ENCODE measurements around the gene SDS. TPM values are rescaled to one million over a fixed set of nuclear protein-coding genes. Genes with fewer than 3 reads are reported as not detected.
"Not testable (repeated sequence)": the region's sequence is repeated elsewhere in the genome, so short reads cannot be mapped to it uniquely, and the experiment has no call there.

Gene SDS
- total RNA-seq, 2 experiments from 2014 or later = not detected

- ChIA-PET POLR2A (no interaction called here), CTCF (no interaction called here)
- Mint-ChIP-seq H3K4me3 (no peak overlapping the region), H3K27ac (no peak overlapping the region), H3K4me1 (ENCODE audit: low read depth) (peaks cover 13% of the 10 kb centered on the region), H3K27me3 (no peaks in the 10 kb centered on the region), H3K9me3 (no peaks in the 10 kb centered on the region), H3K36me3 (peaks cover 2% of the 10 kb centered on the region)
- intact Hi-C loops (cut with micrococcal nuclease) = no loop called here
- no peak for DNase-seq
These were observed 41.9 kb downstream of the SDS start for GRCh38 chr12:113361574-113362370.

GRCh38 chr12:113359939-113360748 lies 43.5 kb downstream of the SDS start:
- Mint-ChIP-seq H3K36me3 (peaks cover 2% of the 10 kb centered on the region), H3K27me3 (no peaks in the 10 kb centered on the region), H3K4me3 (no peak overlapping the region), H3K4me1 (ENCODE audit: low read depth) (peaks cover 13% of the 10 kb centered on the region), H3K27ac (no peak overlapping the region), H3K9me3 (no peaks in the 10 kb centered on the region)
- ChIA-PET POLR2A (no interaction called here), CTCF (no interaction called here)
- peak; percentile 25 for DNase-seq
- intact Hi-C loops (cut with micrococcal nuclease) = loop anchor here (2.0 kb wide), 3 partner anchors 137 to 381 kb away; partner anchors contain the start of genes DDX54, OAS2 and RITA1

- ChIA-PET CTCF (no interaction called here), POLR2A (interaction anchor here (1.8 kb wide), 1 partner anchor 24 kb away, joined by 7 read pairs; the partner anchor contains the start of gene SLC8B1)
- intact Hi-C loops (cut with micrococcal nuclease) = loop anchor here (2.0 kb wide), 3 partner anchors 137 to 381 kb away; partner anchors contain the start of genes DDX54, OAS2 and RITA1
- H3K4me1 Mint-ChIP-seq (ENCODE audit: low read depth) = peaks cover 13% of the 10 kb centered on the region
- peak overlapping the region; percentile 81 for H3K4me3 Mint-ChIP-seq
- H3K27me3 Mint-ChIP-seq = no peaks in the 10 kb centered on the region
- peak overlapping the region; percentile 52 for H3K27ac Mint-ChIP-seq
- no peaks in the 10 kb centered on the region for H3K9me3 Mint-ChIP-seq
- peaks cover 2% of the 10 kb centered on the region for H3K36me3 Mint-ChIP-seq
- DNase-seq = peak; percentile 13
These were observed 44.4 kb downstream of the SDS start for GRCh38 chr12:113359133-113359938.

- POLR2A ChIA-PET = interaction anchor here (1.8 kb wide), 1 partner anchor 24 kb away, joined by 7 read pairs; the partner anchor contains the start of gene SLC8B1
- no peaks in the 10 kb centered on the region for H3K36me3 Mint-ChIP-seq
- peak within 1 kb of the TSS; percentile 82 for H3K4me3 Mint-ChIP-seq
- H3K27ac Mint-ChIP-seq = peak within 1 kb of the TSS; percentile 88
- peak; percentile 97 for DNase-seq
- CTCF ChIA-PET = no interaction called here
- no peaks in the 10 kb centered on the region for H3K27me3 Mint-ChIP-seq
- no peaks in the 10 kb centered on the region for H3K9me3 Mint-ChIP-seq
- intact Hi-C loops (cut with micrococcal nuclease) = loop anchor here (1.0 to 2.0 kb wide), 6 partner anchors 23 to 604 kb away; partner anchors contain the start of genes DDX54, OAS2, RITA1 and SLC8B1
- H3K4me1 Mint-ChIP-seq (ENCODE audit: low read depth) = peaks cover 13% of the 10 kb centered on the region
These were observed 45.1 kb downstream of the SDS start, which contains the start of gene PLBD2 for GRCh38 chr12:113358381-113359132. PLBD2 (plus strand) TSS chr12:113358587; CDS start chr12:113358601, 14 bp downstream.

GRCh38 chr12:113354192-113354591 lies 49.5 kb downstream of the SDS start:
- H3K4me1 Mint-ChIP-seq (ENCODE audit: low read depth); CTCF ChIA-PET; H3K4me3 Mint-ChIP-seq; H3K27me3 Mint-ChIP-seq; POLR2A ChIA-PET; H3K9me3 Mint-ChIP-seq; H3K36me3 Mint-ChIP-seq; DNase-seq; intact Hi-C loops (cut with micrococcal nuclease); H3K27ac Mint-ChIP-seq: not testable (repeated sequence)

GRCh38 chr12:113351089-113351488 lies 52.6 kb downstream of the SDS start:
- intact Hi-C loops (cut with micrococcal nuclease) = no loop called here
- Mint-ChIP-seq H3K27me3 (peaks cover 3% of the 10 kb centered on the region), H3K27ac (no peak overlapping the region), H3K9me3 (no peaks in the 10 kb centered on the region), H3K36me3 (no peaks in the 10 kb centered on the region), H3K4me1 (ENCODE audit: low read depth) (no peaks in the 10 kb centered on the region), H3K4me3 (no peak overlapping the region)
- CTCF ChIA-PET = no interaction called here
- POLR2A ChIA-PET = no interaction called here
- no peak for DNase-seq

GRCh38 chr12:113348849-113349536 lies 54.7 kb downstream of the SDS start:
- Mint-ChIP-seq H3K27ac (no peak overlapping the region), H3K9me3 (no peaks in the 10 kb centered on the region), H3K4me1 (ENCODE audit: low read depth) (no peaks in the 10 kb centered on the region), H3K36me3 (no peaks in the 10 kb centered on the region), H3K27me3 (peaks cover 3% of the 10 kb centered on the region), H3K4me3 (no peak overlapping the region)
- ChIA-PET CTCF (no interaction called here), POLR2A (no interaction called here)
- DNase-seq = no peak
- intact Hi-C loops (cut with micrococcal nuclease) = no loop called here

GRCh38 chr12:113347892-113348291 lies 55.8 kb downstream of the SDS start:
- Mint-ChIP-seq H3K4me3 (no peak overlapping the region), H3K9me3 (no peaks in the 10 kb centered on the region), H3K4me1 (ENCODE audit: low read depth) (no peaks in the 10 kb centered on the region), H3K27me3 (peaks cover 3% of the 10 kb centered on the region), H3K36me3 (no peaks in the 10 kb centered on the region), H3K27ac (no peak overlapping the region)
- POLR2A ChIA-PET = no interaction called here
- CTCF ChIA-PET = interaction anchor here (0.7 to 1.1 kb wide), 2 partner anchors 9 to 119 kb away, joined by 3 read pairs; no protein-coding TSS in a partner anchor
- intact Hi-C loops (cut with micrococcal nuclease) = no loop called here
- no peak for DNase-seq

- Mint-ChIP-seq H3K4me1 (ENCODE audit: low read depth) (no peaks in the 10 kb centered on the region), H3K4me3 (no peak overlapping the region), H3K27me3 (peaks cover 3% of the 10 kb centered on the region), H3K9me3 (no peaks in the 10 kb centered on the region), H3K36me3 (no peaks in the 10 kb centered on the region), H3K27ac (no peak overlapping the region)
- intact Hi-C loops (cut with micrococcal nuclease) = no loop called here
- ChIA-PET CTCF (interaction anchor here (1.1 kb wide), 1 partner anchor 10 kb away, joined by 3 read pairs; no protein-coding TSS in a partner anchor), POLR2A (no interaction called here)
- no peak for DNase-seq
These were observed 56.6 kb downstream of the SDS start for GRCh38 chr12:113347107-113347506.

- H3K27me3 Mint-ChIP-seq = peaks cover 3% of the 10 kb centered on the region
- CTCF ChIA-PET = no interaction called here
- no peaks in the 10 kb centered on the region for H3K9me3 Mint-ChIP-seq
- intact Hi-C loops (cut with micrococcal nuclease) = no loop called here
- POLR2A ChIA-PET = no interaction called here
- no peaks in the 10 kb centered on the region for H3K4me1 Mint-ChIP-seq (ENCODE audit: low read depth)
- no peaks in the 10 kb centered on the region for H3K36me3 Mint-ChIP-seq
- no peak for DNase-seq
- no peak overlapping the region for H3K27ac Mint-ChIP-seq
- no peak overlapping the region for H3K4me3 Mint-ChIP-seq
These were observed 57.3 kb downstream of the SDS start for GRCh38 chr12:113346353-113346752.

GRCh38 chr12:113345318-113345717 lies 58.4 kb downstream of the SDS start:
- H3K4me1 Mint-ChIP-seq (ENCODE audit: low read depth) = no peaks in the 10 kb centered on the region
- CTCF ChIA-PET = no interaction called here
- intact Hi-C loops (cut with micrococcal nuclease) = no loop called here
- H3K9me3 Mint-ChIP-seq = no peaks in the 10 kb centered on the region
- no peaks in the 10 kb centered on the region for H3K36me3 Mint-ChIP-seq
- POLR2A ChIA-PET = no interaction called here
- no peak overlapping the region for H3K4me3 Mint-ChIP-seq
- DNase-seq = no peak
- no peak overlapping the region for H3K27ac Mint-ChIP-seq
- H3K27me3 Mint-ChIP-seq = peaks cover 3% of the 10 kb centered on the region
